Astrocyte of the cerebellum (primary cell): Measurements from ENCODE around the gene PLB1.

Experiments used
- DNase-seq: peaks from one replicate; pipeline ENCODE4 v3.0.0-alpha.2; 2011; ENCODE audit warnings: low read depth
- H3K4me3 ChIP-seq: 2 replicates; pipeline ENCODE4 v1.5.1; 2011; ENCODE audit warnings: mild to moderate bottlenecking, low read depth, low read length, moderate library complexity
- in situ Hi-C: cut with HindIII; loops from 2 replicates; pipeline ENCODE4 v1.10.0; 2017; ENCODE audit warnings: low sequenced_read_pairs
- TF ChIP-seq, protein P1 (sequence below): IDR thresholded peaks from 2 replicates; pipeline ENCODE4 v1.5.1; 2012; ENCODE audit warnings: low read length, low read depth, moderate library complexity, mild to moderate bottlenecking; ENCODE audit errors: missing control alignments

PLB1 gene

DNA sequence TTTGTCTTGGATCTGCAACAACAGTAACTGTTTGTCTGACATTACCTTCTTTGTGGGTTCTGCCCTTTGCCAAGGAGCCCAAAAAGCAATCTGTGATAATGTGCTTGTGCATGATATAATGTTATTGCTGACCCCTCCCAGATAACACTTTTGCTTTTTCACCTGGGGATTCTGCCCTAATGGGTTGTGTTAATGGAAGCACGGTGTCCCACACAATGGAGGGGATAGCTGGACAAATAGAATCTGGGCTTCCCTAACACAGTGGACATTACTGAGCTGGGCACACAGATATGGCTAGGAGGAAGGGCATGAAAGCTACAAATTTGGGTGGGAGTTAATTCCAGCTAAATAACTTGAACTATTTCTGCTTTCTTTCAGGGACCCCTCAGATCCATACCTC, 20.6 kb downstream of the PLB1 start:
- TF ChIP-seq, protein P1, sequence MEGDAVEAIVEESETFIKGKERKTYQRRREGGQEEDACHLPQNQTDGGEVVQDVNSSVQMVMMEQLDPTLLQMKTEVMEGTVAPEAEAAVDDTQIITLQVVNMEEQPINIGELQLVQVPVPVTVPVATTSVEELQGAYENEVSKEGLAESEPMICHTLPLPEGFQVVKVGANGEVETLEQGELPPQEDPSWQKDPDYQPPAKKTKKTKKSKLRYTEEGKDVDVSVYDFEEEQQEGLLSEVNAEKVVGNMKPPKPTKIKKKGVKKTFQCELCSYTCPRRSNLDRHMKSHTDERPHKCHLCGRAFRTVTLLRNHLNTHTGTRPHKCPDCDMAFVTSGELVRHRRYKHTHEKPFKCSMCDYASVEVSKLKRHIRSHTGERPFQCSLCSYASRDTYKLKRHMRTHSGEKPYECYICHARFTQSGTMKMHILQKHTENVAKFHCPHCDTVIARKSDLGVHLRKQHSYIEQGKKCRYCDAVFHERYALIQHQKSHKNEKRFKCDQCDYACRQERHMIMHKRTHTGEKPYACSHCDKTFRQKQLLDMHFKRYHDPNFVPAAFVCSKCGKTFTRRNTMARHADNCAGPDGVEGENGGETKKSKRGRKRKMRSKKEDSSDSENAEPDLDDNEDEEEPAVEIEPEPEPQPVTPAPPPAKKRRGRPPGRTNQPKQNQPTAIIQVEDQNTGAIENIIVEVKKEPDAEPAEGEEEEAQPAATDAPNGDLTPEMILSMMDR, result no peak
- no peak overlapping the region for H3K4me3 ChIP-seq
- DNase-seq, result no peak
- in situ Hi-C loops, result no loop called here

GRCh38 chr2:28516950-28517349, 21.1 kb downstream of the PLB1 start:
- TF ChIP-seq, protein P1, result no peak
- in situ Hi-C loops, result no loop called here
- no peak for DNase-seq
- H3K4me3 ChIP-seq, result no peak overlapping the region

- TF ChIP-seq, protein P1, result no peak
- DNase-seq, result no peak
- in situ Hi-C loops, result no loop called here
- H3K4me3 ChIP-seq, result no peak overlapping the region
Measured at GRCh38 chr2:28521663-28522062, 25.8 kb downstream of the PLB1 start.

GRCh38 chr2:28522481-28522880, 26.6 kb downstream of the PLB1 start:
- DNase-seq, result no peak
- in situ Hi-C loops, result no loop called here
- TF ChIP-seq, protein P1, result no peak
- H3K4me3 ChIP-seq, result no peak overlapping the region

DNA sequence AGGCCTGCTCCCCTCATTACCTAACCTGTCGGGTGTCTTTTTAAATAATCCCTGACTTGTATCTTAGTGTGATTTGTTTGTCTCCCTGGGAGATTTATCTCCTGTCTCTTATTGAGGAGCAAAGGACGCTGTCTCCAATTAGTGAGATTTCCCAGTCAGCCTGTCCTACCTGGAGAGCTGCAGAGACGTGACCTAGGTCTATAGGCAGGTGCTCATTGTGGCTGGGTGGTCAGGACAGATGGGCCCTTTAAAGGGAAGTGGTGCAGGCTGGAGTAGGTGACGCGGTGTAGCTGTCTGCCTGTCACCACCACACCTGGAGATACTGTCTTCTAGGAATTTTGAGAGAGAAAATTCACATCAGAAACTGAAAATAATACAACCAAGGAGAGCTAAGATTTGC, 28.0 kb downstream of the PLB1 start:
- TF ChIP-seq, protein P1, result no peak
- no peak overlapping the region for H3K4me3 ChIP-seq
- DNase-seq, result no peak
- in situ Hi-C loops, result no loop called here

GRCh38 chr2:28525481-28525880, 29.6 kb downstream of the PLB1 start:
- DNase-seq, result no peak
- in situ Hi-C loops, result no loop called here
- TF ChIP-seq, protein P1, result no peak
- no peak overlapping the region for H3K4me3 ChIP-seq
